Measurements from ENCODE around the gene CHD3.

DNA sequence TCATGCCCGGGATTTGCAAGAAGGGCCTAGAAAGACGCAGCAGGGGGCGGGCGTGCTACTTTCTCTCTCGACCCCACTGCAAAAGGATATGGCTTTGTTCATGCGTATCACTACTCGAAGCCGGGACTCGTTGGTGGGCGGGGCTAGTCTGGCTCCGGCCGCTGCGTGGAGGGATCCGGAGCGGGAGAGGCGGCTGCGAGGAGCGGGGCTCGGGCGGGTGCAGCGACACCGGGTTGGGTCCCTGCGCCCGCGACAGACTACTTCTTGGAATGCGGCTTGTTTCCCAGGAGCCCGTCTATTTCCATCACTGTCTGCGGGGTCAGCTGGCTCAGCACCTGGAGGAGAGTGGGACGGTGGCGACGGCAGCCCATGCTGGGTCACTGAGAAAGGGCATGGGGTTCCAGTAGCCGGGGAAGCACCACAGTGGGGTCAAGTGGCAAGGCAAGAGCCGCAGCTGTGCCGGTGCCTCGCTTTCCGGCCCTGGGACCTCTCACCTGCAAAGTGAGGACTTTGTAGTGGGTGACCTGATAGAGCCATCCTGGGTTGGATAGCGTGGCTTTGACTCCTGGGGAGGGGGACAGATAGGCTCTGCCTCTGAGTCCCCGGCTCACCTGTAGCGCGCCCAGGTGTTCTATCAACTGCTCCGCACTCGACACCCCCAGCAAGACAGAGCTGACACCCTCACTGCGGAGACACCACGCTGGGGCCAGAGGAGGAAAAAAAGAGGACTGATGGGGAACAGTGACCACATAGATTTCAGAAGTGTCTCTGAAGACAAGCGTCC is 34.4 kb downstream of the CHD3 start:
- TF ChIP-seq CTCF (IDR thresholded peaks at IDR 0.05) (no peak), POLR2A (IDR thresholded peaks at IDR 0.05) (peak in 1 of 2 donors; percentile 66)

Measured in thyroid gland (tissue), 4 donors.